Fibroblast of skin of right quadriceps (primary cell): Measurements from ENCODE around the gene ZNF280D.

Experiments
- DNase-seq: peaks from one replicate; pipeline ENCODE4 v3.0.0-alpha.2; 2013

Gene ZNF280D

GRCh38 chr15:56619887-56620286 is 113.4 kb downstream of the ZNF280D start:
- DNase-seq, result no peak

- no peak for DNase-seq
Measured at GRCh38 chr15:56617628-56618027, 115.7 kb downstream of the ZNF280D start.

- no peak for DNase-seq
Measured at GRCh38 chr15:56616551-56616950, 116.8 kb downstream of the ZNF280D start.

- DNase-seq, result no peak
Measured at GRCh38 chr15:56613811-56614210, 119.5 kb downstream of the ZNF280D start.

- no peak for DNase-seq
Measured at GRCh38 chr15:56608993-56609392, 124.3 kb downstream of the ZNF280D start.

- peak; percentile 9 for DNase-seq
Measured at GRCh38 chr15:56608140-56608778, 125.0 kb downstream of the ZNF280D start.

- no peak for DNase-seq
Measured at GRCh38 chr15:56602253-56602652, 131.1 kb downstream of the ZNF280D start.

- DNase-seq, result no peak
Measured at GRCh38 chr15:56600380-56600779, 132.9 kb downstream of the ZNF280D start.

GRCh38 chr15:56598991-56599390 is 134.3 kb downstream of the ZNF280D start:
- DNase-seq, result peak; percentile 48

GRCh38 chr15:56587686-56588085 is 145.6 kb downstream of the ZNF280D start:
- DNase-seq, result no peak

GRCh38 chr15:56586206-56586605 is 147.1 kb downstream of the ZNF280D start:
- no peak for DNase-seq

- no peak for DNase-seq
Measured at GRCh38 chr15:56582785-56583184, 150.5 kb downstream of the ZNF280D start.
